Bone marrow (tissue), 2 donors: ENCODE measurements around the gene MAN1C1.
"Not testable (repeated sequence)": the region's sequence is repeated elsewhere in the genome, so short reads cannot be mapped to it uniquely, and the experiment has no call there.

ENCODE experiments used
- DNase-seq, 2 donors: peaks; one replicate each; lab custom pipeline; 2025; lab: John Stamatoyannopoulos, UW

MAN1C1 gene

GRCh38 chr1:25716320-25716719 is 99.7 kb downstream of the MAN1C1 start:
- DNase-seq = no peak

- DNase-seq = no peak
These were observed 102.1 kb downstream of the MAN1C1 start for GRCh38 chr1:25718732-25719131.

- DNase-seq = no peak
These were observed 104.0 kb downstream of the MAN1C1 start for GRCh38 chr1:25720624-25721023.

- no peak for DNase-seq
These were observed 106.8 kb downstream of the MAN1C1 start for GRCh38 chr1:25723250-25723880.

GRCh38 chr1:25724201-25724600 is 107.6 kb downstream of the MAN1C1 start:
- DNase-seq = no peak

- no peak for DNase-seq
These were observed 108.4 kb downstream of the MAN1C1 start for GRCh38 chr1:25724966-25725365.

- DNase-seq = no peak
These were observed 108.9 kb downstream of the MAN1C1 start for GRCh38 chr1:25725482-25725881.

GRCh38 chr1:25727088-25727487 is 110.5 kb downstream of the MAN1C1 start:
- DNase-seq = no peak

GRCh38 chr1:25727635-25728286 is 111.2 kb downstream of the MAN1C1 start:
- DNase-seq = no peak

GRCh38 chr1:25728301-25728935 is 111.8 kb downstream of the MAN1C1 start:
- no peak for DNase-seq

- no peak for DNase-seq
These were observed 112.5 kb downstream of the MAN1C1 start for GRCh38 chr1:25729045-25729444.

- no peak for DNase-seq
These were observed 113.4 kb downstream of the MAN1C1 start for GRCh38 chr1:25729790-25730644.

GRCh38 chr1:25731148-25731547 is 114.6 kb downstream of the MAN1C1 start:
- no peak for DNase-seq

- DNase-seq = no peak
These were observed 115.2 kb downstream of the MAN1C1 start for GRCh38 chr1:25731626-25732370.

GRCh38 chr1:25732821-25733220 is 116.2 kb downstream of the MAN1C1 start:
- DNase-seq = no peak

GRCh38 chr1:25733271-25733670 is 116.7 kb downstream of the MAN1C1 start:
- DNase-seq = no peak

GRCh38 chr1:25734991-25735390 is 118.4 kb downstream of the MAN1C1 start:
- not testable (repeated sequence) for DNase-seq

- no peak for DNase-seq
These were observed 119.5 kb downstream of the MAN1C1 start for GRCh38 chr1:25735956-25736529.

GRCh38 chr1:25737130-25737529 is 120.5 kb downstream of the MAN1C1 start:
- no peak for DNase-seq

- DNase-seq = no peak
These were observed 121.9 kb downstream of the MAN1C1 start for GRCh38 chr1:25738499-25738898.

GRCh38 chr1:25739341-25739740 is 122.8 kb downstream of the MAN1C1 start:
- DNase-seq = no peak
